Liver (tissue), 9 donors: ENCODE data around the gene EIF4G3. TPM values are rescaled to one million over a fixed set of nuclear protein-coding genes. Genes with fewer than 3 reads are reported as not detected.

Experiments
- DNase-seq: peaks from one replicate; pipeline ENCODE4 v3.0.0-alpha.2; 2017; ENCODE audit warnings: low spot score
- H3K27ac ChIP-seq, 2 donors: one replicate each; pipeline ENCODE4 v1.7.0; 2013; ENCODE audit warnings: inconsistent platforms in 2 of 2, low read length in 2 of 2, control low read depth in 1 of 2, low read depth in 1 of 2, mild to moderate bottlenecking in 1 of 2
- H3K27me3 ChIP-seq, 4 donors: one replicate each; pipeline versions ENCODE4 v1.6.1 to v1.7.0; 2013; ENCODE audit warnings: low read length in 3 of 4, inconsistent platforms in 1 of 4, mild to moderate bottlenecking in 1 of 4, moderate library complexity in 1 of 4; ENCODE audit not compliant: control insufficient read depth in 4 of 4, insufficient read depth in 4 of 4
- H3K36me3 ChIP-seq, 4 donors: one replicate each; pipeline versions ENCODE4 v1.6.1 to v1.7.0; 2013; ENCODE audit warnings: low read length in 3 of 4, mild to moderate bottlenecking in 3 of 4, low read depth in 1 of 4, moderate library complexity in 1 of 4; ENCODE audit not compliant: control insufficient read depth in 4 of 4, insufficient read depth in 3 of 4
- H3K4me1 ChIP-seq, 4 donors: one replicate each; pipeline versions ENCODE4 v1.6.1 to v1.7.0; 2013; ENCODE audit warnings: low read length in 3 of 4, mild to moderate bottlenecking in 3 of 4, moderate library complexity in 1 of 4; ENCODE audit not compliant: control insufficient read depth in 4 of 4, insufficient read depth in 4 of 4
- H3K4me3 ChIP-seq, 3 donors: one replicate each; pipeline versions ENCODE4 v1.6.1 to v1.7.0; 2013; ENCODE audit warnings: low read length in 3 of 3, control low read depth in 1 of 3, low read depth in 1 of 3, mild to moderate bottlenecking in 1 of 3
- H3K9ac ChIP-seq, 2 donors: one replicate each; pipeline ENCODE4 v1.7.0; 2013; ENCODE audit warnings: low read length in 2 of 2, mild to moderate bottlenecking in 2 of 2, moderate library complexity in 2 of 2, control low read depth in 1 of 2, low read depth in 1 of 2
- H3K9me3 ChIP-seq, 4 donors: one replicate each; pipeline versions ENCODE4 v1.6.1 to v1.7.0; 2013; ENCODE audit warnings: low read length in 3 of 4; ENCODE audit not compliant: control insufficient read depth in 4 of 4
- EGR1 ChIP-seq, 2 donors: IDR thresholded peaks; 2 replicates each; pipeline ENCODE4 v1.6.1; 2016 to 2018; ENCODE audit warnings: antibody characterized with exemption in 2 of 2, low read depth in 2 of 2
- HNF4A ChIP-seq, 2 donors: conservative IDR thresholded peaks; 2 replicates each; pipeline ENCODE4 v1.6.1; 2016; ENCODE audit warnings: antibody characterized with exemption in 2 of 2, mild to moderate bottlenecking in 2 of 2
- JUND ChIP-seq, 2 donors: IDR thresholded peaks; 2 replicates each; pipeline ENCODE4 v1.6.1; 2016; ENCODE audit warnings: antibody characterized with exemption in 2 of 2
- MAX ChIP-seq: IDR thresholded peaks from 2 replicates; pipeline ENCODE4 v1.6.1; 2016; ENCODE audit warnings: antibody characterized with exemption
- NR2F2 ChIP-seq: IDR thresholded peaks from 2 replicates; pipeline ENCODE4 v1.6.1; 2016; ENCODE audit warnings: antibody characterized with exemption
- RAD21 ChIP-seq, 2 donors: IDR thresholded peaks; 2 replicates each; pipeline ENCODE4 v1.6.1; 2016; ENCODE audit warnings: antibody characterized with exemption in 2 of 2, mild to moderate bottlenecking in 2 of 2
- RXRA ChIP-seq, 2 donors: IDR thresholded peaks; 2 replicates each; pipeline ENCODE4 v1.6.1; 2017 to 2018; ENCODE audit warnings: antibody characterized with exemption in 2 of 2, mild to moderate bottlenecking in 1 of 2
- SP1 ChIP-seq: IDR thresholded peaks from 2 replicates; pipeline ENCODE4 v1.6.1; 2018; ENCODE audit warnings: antibody characterized with exemption, mild to moderate bottlenecking
- TAF1 ChIP-seq: conservative IDR thresholded peaks from 2 replicates; pipeline ENCODE4 v1.6.1; 2016; ENCODE audit warnings: antibody characterized with exemption, mild to moderate bottlenecking
- YY1 ChIP-seq: IDR thresholded peaks from 2 replicates; pipeline ENCODE4 v1.6.1; 2016; ENCODE audit warnings: antibody characterized with exemption, mild to moderate bottlenecking
- ZBTB33 ChIP-seq: IDR thresholded peaks from 2 replicates; pipeline ENCODE4 v1.6.1; 2016; ENCODE audit warnings: antibody characterized with exemption
- WGBS: extraction: QIAGEN DNeasy Blood & Tissue Kit; methylation state at CpG from one replicate; pipeline ENCODE4 v1.1.7; 2013; 5-methylcytosine and 5-hydroxymethylcytosine counted together
- polyA plus RNA-seq, 2 donors: library from polyadenylated mRNA; stranded (reverse) in 1 of 2; unstranded in 1 of 2; fragments of 200-250 nt in 1 of 2; fragments of >200 nt in 1 of 2; fragmentation: Nextera tagmentation in 1 of 2; extraction: Ambion mirVana in 1 of 2; gene quantifications; one replicate each; pipeline versions ENCODE4 v1.2.1 to v1.2.3, GENCODE V29; 2013 to 2015
- total RNA-seq, 2 donors: library from RNA; depleted of rRNA; stranded (reverse); fragments of >200 nt; gene quantifications; one replicate each; pipeline ENCODE4 v1.2.3, GENCODE V29; 2014
- TF ChIP-seq, protein P1 (sequence below): IDR thresholded peaks from 2 replicates; pipeline ENCODE4 v1.6.1; 2016; ENCODE audit warnings: antibody characterized with exemption, mild to moderate bottlenecking
- TF ChIP-seq, protein P2 (sequence below): IDR thresholded peaks from 2 replicates; pipeline ENCODE4 v1.6.1; 2016; ENCODE audit warnings: antibody characterized with exemption
- TF ChIP-seq, protein P3 (sequence below): fragments of 150-350 bp; IDR thresholded peaks from 2 replicates; pipeline ENCODE4 v1.5.1; 2017; ENCODE audit warnings: improper control_type of control experiment, low read depth, low read length; ENCODE audit not compliant: missing input control
- donor health status: healthy.
- donor health status: healthy.
- donor health status: healthy.
- donor health status: healthy.
- donor health status: healthy.

EIF4G3 gene
- total and polyA plus RNA-seq, 4 donors, result 7.6 to 22.8 (median 11.7) TPM

GRCh38 chr1:20849100-20849499 lies 327.6 kb downstream of the EIF4G3 start:
- no peaks in the 10 kb centered on the region for H3K27me3 ChIP-seq
- H3K36me3 ChIP-seq, result peaks cover 4 to 15% (median 13%) of the 10 kb centered on the region in 4 donors
- DNase-seq, result no peak
- no peak overlapping the region for H3K27ac ChIP-seq
- no peak overlapping the region for H3K4me3 ChIP-seq
- 89% methylated on average over 2 of the region's 2 CpGs for WGBS
- no peak overlapping the region for H3K9ac ChIP-seq
- TF ChIP-seq JUND (IDR thresholded peaks at IDR 0.05) (no peak), MAX (no peak), NR2F2 (no peak), EGR1 (IDR thresholded peaks at IDR 0.05; ENCODE audit: low read depth in 2 of 2) (no peak), RXRA (IDR thresholded peaks at IDR 0.05) (no peak), RAD21 (IDR thresholded peaks at IDR 0.05) (no peak), SP1 (no peak), ZBTB33 (no peak), YY1 (no peak), TAF1 (no peak)
- TF ChIP-seq, protein P1, sequence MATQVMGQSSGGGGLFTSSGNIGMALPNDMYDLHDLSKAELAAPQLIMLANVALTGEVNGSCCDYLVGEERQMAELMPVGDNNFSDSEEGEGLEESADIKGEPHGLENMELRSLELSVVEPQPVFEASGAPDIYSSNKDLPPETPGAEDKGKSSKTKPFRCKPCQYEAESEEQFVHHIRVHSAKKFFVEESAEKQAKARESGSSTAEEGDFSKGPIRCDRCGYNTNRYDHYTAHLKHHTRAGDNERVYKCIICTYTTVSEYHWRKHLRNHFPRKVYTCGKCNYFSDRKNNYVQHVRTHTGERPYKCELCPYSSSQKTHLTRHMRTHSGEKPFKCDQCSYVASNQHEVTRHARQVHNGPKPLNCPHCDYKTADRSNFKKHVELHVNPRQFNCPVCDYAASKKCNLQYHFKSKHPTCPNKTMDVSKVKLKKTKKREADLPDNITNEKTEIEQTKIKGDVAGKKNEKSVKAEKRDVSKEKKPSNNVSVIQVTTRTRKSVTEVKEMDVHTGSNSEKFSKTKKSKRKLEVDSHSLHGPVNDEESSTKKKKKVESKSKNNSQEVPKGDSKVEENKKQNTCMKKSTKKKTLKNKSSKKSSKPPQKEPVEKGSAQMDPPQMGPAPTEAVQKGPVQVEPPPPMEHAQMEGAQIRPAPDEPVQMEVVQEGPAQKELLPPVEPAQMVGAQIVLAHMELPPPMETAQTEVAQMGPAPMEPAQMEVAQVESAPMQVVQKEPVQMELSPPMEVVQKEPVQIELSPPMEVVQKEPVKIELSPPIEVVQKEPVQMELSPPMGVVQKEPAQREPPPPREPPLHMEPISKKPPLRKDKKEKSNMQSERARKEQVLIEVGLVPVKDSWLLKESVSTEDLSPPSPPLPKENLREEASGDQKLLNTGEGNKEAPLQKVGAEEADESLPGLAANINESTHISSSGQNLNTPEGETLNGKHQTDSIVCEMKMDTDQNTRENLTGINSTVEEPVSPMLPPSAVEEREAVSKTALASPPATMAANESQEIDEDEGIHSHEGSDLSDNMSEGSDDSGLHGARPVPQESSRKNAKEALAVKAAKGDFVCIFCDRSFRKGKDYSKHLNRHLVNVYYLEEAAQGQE, result no peak
- TF ChIP-seq, protein P2, sequence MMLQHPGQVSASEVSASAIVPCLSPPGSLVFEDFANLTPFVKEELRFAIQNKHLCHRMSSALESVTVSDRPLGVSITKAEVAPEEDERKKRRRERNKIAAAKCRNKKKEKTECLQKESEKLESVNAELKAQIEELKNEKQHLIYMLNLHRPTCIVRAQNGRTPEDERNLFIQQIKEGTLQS, result no peak
- no peaks in the 10 kb centered on the region for H3K9me3 ChIP-seq
- peaks cover 0 to 2% (median 0%) of the 10 kb centered on the region in 4 donors for H3K4me1 ChIP-seq

- Histone ChIP-seq H3K36me3 (peaks cover 3 to 14% (median 11%) of the 10 kb centered on the region in 4 donors), H3K27ac (no peak overlapping the region), H3K27me3 (no peaks in the 10 kb centered on the region), H3K4me3 (no peak overlapping the region), H3K9me3 (no peaks in the 10 kb centered on the region), H3K9ac (no peak overlapping the region), H3K4me1 (peaks cover 0 to 2% (median 0%) of the 10 kb centered on the region in 4 donors)
- 96% methylated on average over 1 of the region's 1 CpG for WGBS
- TF ChIP-seq, protein P3, sequence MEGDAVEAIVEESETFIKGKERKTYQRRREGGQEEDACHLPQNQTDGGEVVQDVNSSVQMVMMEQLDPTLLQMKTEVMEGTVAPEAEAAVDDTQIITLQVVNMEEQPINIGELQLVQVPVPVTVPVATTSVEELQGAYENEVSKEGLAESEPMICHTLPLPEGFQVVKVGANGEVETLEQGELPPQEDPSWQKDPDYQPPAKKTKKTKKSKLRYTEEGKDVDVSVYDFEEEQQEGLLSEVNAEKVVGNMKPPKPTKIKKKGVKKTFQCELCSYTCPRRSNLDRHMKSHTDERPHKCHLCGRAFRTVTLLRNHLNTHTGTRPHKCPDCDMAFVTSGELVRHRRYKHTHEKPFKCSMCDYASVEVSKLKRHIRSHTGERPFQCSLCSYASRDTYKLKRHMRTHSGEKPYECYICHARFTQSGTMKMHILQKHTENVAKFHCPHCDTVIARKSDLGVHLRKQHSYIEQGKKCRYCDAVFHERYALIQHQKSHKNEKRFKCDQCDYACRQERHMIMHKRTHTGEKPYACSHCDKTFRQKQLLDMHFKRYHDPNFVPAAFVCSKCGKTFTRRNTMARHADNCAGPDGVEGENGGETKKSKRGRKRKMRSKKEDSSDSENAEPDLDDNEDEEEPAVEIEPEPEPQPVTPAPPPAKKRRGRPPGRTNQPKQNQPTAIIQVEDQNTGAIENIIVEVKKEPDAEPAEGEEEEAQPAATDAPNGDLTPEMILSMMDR, result no peak
- no peak for TF ChIP-seq JUND (IDR thresholded peaks at IDR 0.05)
- no peak for TF ChIP-seq HNF4A (conservative IDR thresholded peaks at IDR 0.05)
- no peak for TF ChIP-seq NR2F2
- DNase-seq, result no peak
Observed at GRCh38 chr1:20848162-20848561, 328.5 kb downstream of the EIF4G3 start.
